Cardiac muscle cell (in vitro differentiated cells and primary cell): Measurements from ENCODE around the gene SLC27A4. TPM values are rescaled to one million over a fixed set of nuclear protein-coding genes. Genes with fewer than 3 reads are reported as not detected.

Experiments
- DNase-seq, 2 donors: peaks; one replicate each; pipeline versions ENCODE4 v3.0.0 to v3.0.0-alpha.2; 2010 to 2017; ENCODE audit warnings: low read depth in 1 of 2, low spot score in 1 of 2
- H3K27ac ChIP-seq: fragments of 200-600 bp; sonication (generic); 2 replicates; pipeline ENCODE4 v1.5.1; 2016
- H3K27me3 ChIP-seq: fragments of 200-600 bp; sonication (generic); 2 replicates; pipeline ENCODE4 v1.6.0; 2016; ENCODE audit warnings: control low read depth
- H3K36me3 ChIP-seq: fragments of 200-600 bp; sonication (generic); 2 replicates; pipeline ENCODE4 v1.5.1; 2016; ENCODE audit warnings: control low read depth
- H3K4me1 ChIP-seq: fragments of 200-600 bp; sonication (generic); 2 replicates; pipeline ENCODE4 v1.8.1; 2017; ENCODE audit warnings: low read depth, mild to moderate bottlenecking, mixed run types
- H3K4me3 ChIP-seq: fragments of 200-600 bp; sonication (generic); 2 replicates; pipeline ENCODE4 v1.5.1; 2016; ENCODE audit warnings: mild to moderate bottlenecking
- H3K9me3 ChIP-seq: fragments of 200-600 bp; sonication (generic); 2 replicates; pipeline ENCODE4 v1.5.1; 2017; ENCODE audit warnings: low read depth, mild to moderate bottlenecking, control low read depth
- CTCF ChIP-seq: IDR thresholded peaks from 2 replicates; pipeline ENCODE4 v1.5.1; 2012; ENCODE audit warnings: low read depth, mild to moderate bottlenecking, low read length
- polyA plus RNA-seq: library from polyadenylated mRNA; unstranded; fragments of >200 nt; fragmentation: Nextera tagmentation; extraction: Ambion mirVana; gene quantifications from 2 replicates; pipeline ENCODE4 v1.2.1, GENCODE V29; 2016
- total RNA-seq: library from RNA; depleted of rRNA; stranded (reverse); fragments of >200 nt; gene quantifications from 2 replicates; pipeline ENCODE4 v1.2.3, GENCODE V29; 2016

The SLC27A4 gene
- total and polyA plus RNA-seq, 2 experiments from 2014 or later = 16.9 to 17.8 TPM

DNA sequence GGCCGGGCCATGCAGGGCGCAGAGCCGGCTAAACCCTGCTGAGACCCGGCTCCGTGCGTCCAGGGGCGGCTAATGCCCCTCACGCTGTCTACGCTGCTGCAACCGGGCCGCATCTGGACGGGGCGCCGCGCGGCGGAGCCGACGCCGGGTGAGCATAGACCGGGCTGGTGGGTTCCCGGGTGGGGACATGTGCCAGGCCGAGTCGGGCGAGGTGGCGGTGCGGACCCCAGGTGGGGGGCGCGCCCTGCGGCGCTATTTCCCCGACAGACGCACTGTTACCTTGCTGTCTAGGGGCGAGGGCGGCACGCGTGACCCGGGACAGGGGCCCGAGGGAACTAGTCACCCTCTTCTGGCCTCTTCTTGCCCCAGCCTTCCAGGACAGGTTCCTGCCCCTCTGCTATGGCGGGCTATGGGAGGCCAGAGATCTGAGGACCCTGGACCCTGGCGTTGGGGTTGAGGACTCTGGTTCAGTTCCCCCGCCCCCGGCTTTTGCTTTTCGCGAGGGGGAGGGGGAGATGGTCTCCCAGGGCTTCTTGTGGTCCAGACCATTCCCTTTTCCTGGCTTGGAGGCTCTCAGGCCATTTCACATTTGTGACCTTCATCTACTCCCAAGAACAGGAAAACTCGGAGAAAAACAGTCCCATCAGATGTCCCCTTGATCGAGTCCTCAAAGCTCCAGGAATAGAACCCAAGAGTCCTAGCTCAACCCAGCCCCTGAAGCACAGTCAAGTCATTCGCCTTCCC, 536 bp downstream of the SLC27A4 start:
- no peaks in the 10 kb centered on the region for H3K4me1 ChIP-seq
- no peaks in the 10 kb centered on the region for H3K27me3 ChIP-seq
- peaks cover 10% of the 10 kb centered on the region for H3K36me3 ChIP-seq
- H3K4me3 ChIP-seq = peak overlapping the region; percentile 82
- peak; percentile 6 to 12 for DNase-seq
- no peaks in the 10 kb centered on the region for H3K9me3 ChIP-seq
- H3K27ac ChIP-seq = no peak overlapping the region
- TF ChIP-seq CTCF = no peak

GRCh38 chr9:128341435-128341849, 1.1 kb downstream of the SLC27A4 start:
- H3K4me3 ChIP-seq = peak overlapping the region; percentile 82
- H3K27me3 ChIP-seq = no peaks in the 10 kb centered on the region
- peaks cover 11% of the 10 kb centered on the region for H3K36me3 ChIP-seq
- H3K27ac ChIP-seq = no peak overlapping the region
- no peaks in the 10 kb centered on the region for H3K4me1 ChIP-seq
- peak; percentile 69 for TF ChIP-seq CTCF
- no peaks in the 10 kb centered on the region for H3K9me3 ChIP-seq
- DNase-seq = peak; percentile 69 to 78

GRCh38 chr9:128342971-128343680, 2.8 kb downstream of the SLC27A4 start:
- Histone ChIP-seq H3K9me3 (no peaks in the 10 kb centered on the region), H3K4me3 (no peak overlapping the region), H3K4me1 (no peaks in the 10 kb centered on the region), H3K36me3 (peaks cover 18% of the 10 kb centered on the region), H3K27me3 (no peaks in the 10 kb centered on the region), H3K27ac (no peak overlapping the region)
- DNase-seq = peak in 1 of 2 donors; percentile 4
- no peak for TF ChIP-seq CTCF

- TF ChIP-seq CTCF = no peak
- no peak for DNase-seq
- H3K4me1 ChIP-seq = no peaks in the 10 kb centered on the region
- H3K9me3 ChIP-seq = no peaks in the 10 kb centered on the region
- no peak overlapping the region for H3K27ac ChIP-seq
- H3K4me3 ChIP-seq = no peak overlapping the region
- H3K36me3 ChIP-seq = peaks cover 24% of the 10 kb centered on the region
- H3K27me3 ChIP-seq = no peaks in the 10 kb centered on the region
Observed at GRCh38 chr9:128343855-128344254, 3.5 kb downstream of the SLC27A4 start.

GRCh38 chr9:128344931-128345605, 4.7 kb downstream of the SLC27A4 start:
- no peak for DNase-seq
- Histone ChIP-seq H3K27ac (no peak overlapping the region), H3K4me1 (no peaks in the 10 kb centered on the region), H3K9me3 (no peaks in the 10 kb centered on the region), H3K27me3 (no peaks in the 10 kb centered on the region), H3K4me3 (no peak overlapping the region), H3K36me3 (peaks cover 24% of the 10 kb centered on the region)
- TF ChIP-seq CTCF = no peak
